COLO668 (cell line): ENCODE data around the gene PTPRK.

ENCODE experiments used
- DNase-seq: peaks from one replicate; lab custom pipeline; 2025; ENCODE audit not compliant: unreplicated experiment; lab: John Stamatoyannopoulos, UW

The PTPRK gene

GRCh38 chr6:128252341-128253176 is 267.8 kb downstream of the PTPRK start:
- DNase-seq, result no peak

GRCh38 chr6:128251445-128252340 is 268.7 kb downstream of the PTPRK start:
- DNase-seq, result no peak

- DNase-seq, result no peak
Observed at GRCh38 chr6:128250370-128251070, 269.9 kb downstream of the PTPRK start.

DNA sequence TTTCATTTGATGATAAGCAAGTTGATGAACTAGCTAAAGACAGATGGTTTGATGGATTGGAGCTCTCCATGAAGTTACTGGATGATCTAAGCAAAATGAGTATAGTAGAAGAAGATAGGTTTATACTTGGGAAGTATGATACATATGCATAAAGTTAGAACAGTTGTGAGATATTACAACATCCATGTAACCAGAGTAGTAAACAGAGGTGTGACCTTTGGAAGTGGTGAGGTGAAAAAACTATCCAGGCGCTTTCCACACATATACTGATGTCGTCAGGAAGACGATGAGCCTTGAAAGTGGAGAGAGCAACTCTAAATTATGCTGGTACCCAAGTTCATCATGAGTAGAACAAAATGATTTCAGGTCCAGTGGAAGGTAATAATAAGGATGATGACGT is 271.0 kb downstream of the PTPRK start:
- DNase-seq, result no peak

- DNase-seq, result no peak
Observed at GRCh38 chr6:128246472-128247260, 273.7 kb downstream of the PTPRK start.

DNA sequence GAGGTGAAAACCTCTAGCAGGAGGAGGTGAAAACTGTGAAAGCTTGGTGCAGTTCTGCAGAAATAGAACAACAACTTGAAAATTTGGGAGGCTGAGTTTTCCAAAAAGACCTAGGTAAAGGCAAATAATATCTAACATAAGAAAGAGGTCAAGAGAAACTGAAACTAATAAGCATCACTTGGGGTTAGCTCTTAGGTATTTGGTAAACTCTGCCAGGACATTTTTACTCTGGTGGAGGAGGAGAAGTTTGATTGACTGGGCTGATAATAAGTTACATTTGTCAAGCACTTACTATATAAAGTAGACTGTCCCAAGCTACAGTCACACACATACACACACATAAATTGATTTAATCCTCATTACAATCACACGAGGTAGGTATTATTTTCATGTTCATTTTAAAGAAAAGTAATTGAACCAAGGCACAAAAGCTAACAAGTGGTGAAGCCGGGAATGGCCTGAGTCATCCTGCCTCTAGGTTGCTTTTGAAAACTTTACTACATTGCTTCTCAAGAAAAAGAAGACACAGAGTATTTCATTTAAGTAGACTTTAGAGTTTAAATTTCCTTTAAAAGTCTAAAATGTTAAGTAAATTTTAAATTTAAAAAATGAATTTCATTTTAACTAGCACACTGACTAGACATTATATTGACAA is 275.5 kb downstream of the PTPRK start:
- DNase-seq, result no peak

DNA sequence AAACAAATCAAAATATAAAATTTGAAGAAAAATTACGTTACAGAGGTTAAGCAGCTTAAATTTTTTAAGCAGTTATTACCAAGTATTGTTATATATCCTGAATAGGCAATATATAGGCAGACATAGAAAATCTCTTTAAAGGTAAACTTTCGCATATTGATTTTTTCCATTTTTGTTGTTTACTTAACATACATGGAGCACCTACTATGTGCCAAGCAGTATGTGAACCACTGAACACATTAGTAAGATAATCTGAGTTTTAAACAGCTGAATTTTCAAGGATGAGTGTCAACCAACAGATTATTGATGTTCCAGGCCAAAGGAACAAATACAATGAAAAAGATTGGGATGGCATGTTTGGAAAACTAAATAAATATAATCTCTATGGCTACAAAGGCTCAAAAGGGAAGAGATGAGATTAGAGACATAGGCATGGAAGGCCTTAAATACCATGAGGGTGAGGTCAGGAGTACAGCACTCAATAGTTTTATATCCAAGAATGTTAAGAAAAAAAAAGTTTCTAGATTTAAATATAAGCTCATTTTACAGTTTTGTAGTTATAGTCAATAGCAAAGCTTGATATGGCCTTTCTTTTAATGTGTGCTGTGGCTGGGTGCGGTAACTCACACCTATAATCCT is 277.5 kb downstream of the PTPRK start:
- no peak for DNase-seq

DNA sequence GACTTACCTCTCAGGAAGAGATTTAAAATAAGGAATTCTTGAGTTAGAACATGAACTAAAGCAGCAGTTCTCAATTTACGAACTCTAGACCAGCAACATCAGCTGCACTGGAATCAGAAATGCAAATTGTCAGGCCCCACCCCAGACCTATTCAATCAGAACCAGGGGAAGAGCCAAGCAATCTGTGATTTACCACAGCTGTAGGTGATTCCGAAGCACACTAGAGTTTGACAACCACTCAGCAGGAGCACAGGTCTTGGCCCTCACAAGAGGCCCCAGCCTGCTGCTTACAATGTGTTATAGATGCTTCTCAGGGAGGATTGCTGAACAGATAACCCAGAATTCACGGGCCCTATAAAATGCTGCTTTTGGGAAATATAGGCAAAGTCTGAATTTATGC is 279.2 kb downstream of the PTPRK start:
- DNase-seq, result no peak

DNA sequence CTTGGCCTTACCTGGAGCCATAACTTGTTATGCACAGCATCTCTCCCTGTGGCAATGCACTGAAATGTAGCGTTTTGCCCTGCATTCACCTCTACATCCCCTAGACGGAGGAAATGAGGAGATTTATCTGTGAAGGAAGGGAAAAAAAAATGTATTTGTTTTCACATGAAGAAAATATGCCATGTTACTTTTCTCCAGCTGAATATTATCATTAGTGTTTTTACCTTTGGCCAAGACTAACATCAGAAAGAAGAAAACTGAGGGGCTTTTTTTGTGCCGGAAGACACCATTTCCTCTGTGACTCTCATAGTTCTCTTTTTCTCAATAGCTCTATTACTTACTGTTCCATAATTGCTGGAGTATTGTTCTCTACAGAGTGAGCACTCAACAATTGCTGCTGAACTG is 280.4 kb downstream of the PTPRK start:
- DNase-seq, result no peak

DNA sequence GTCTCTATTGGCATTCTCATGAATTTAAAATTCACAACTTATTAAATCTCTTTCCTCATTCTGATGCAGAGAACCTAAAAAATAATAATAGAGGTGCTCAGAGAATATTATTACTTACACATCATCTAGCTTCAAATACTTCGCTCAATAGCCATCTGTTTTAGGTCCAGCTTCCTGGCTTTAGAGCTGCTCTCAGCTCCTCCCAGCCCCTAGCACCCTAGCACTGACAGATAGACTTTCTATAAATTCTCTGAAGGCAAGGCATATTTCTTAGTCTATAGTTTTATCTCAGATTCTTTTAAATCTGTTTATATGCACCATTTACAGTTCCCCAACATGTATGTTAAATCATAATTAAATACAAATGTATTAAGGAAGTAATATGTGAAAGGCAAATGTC is 281.3 kb downstream of the PTPRK start:
- no peak for DNase-seq

- no peak for DNase-seq
Observed at GRCh38 chr6:128238225-128238624, 282.2 kb downstream of the PTPRK start.

DNA sequence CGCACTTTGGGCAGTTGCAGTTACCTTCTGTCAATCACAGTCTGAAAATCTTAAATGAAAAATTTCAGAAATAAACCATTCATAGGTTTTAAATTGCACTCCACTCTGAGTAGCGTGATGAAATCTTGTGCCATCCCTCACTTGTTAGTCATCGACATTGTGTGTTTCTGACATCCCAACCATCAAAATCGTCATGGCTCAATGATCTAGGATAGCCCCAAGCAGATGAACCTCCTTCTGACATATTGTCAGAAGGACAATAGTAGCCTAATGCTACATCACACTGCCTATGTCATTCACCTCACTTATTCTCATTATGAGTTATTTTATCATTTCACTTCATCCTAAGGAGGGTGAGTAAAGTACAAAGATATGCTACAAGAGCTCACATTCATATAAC is 284.8 kb downstream of the PTPRK start:
- DNase-seq, result no peak

- no peak for DNase-seq
Observed at GRCh38 chr6:128233531-128233930, 286.9 kb downstream of the PTPRK start.

- no peak for DNase-seq
Observed at GRCh38 chr6:128230267-128230989, 290.0 kb downstream of the PTPRK start.

DNA sequence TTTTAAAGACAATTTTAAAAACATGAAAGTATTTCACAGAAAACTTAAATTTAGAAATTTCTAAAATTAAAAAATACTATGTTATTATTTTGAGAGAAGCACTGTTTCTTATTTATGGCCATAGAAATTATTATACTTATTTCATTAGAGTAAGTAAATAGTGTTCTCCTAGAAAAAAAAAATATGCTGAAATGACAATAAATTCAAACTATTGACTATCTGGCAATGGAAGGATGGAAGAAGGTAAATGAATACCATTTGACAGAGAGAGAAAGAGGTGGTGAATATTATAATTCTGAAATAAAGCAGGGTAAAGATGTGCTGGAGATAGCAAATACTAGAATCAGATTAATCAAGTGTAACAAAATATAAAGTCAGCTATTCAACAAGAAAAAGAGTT is 294.8 kb downstream of the PTPRK start:
- no peak for DNase-seq

GRCh38 chr6:128216917-128217316 is 303.5 kb downstream of the PTPRK start:
- DNase-seq, result no peak

DNA sequence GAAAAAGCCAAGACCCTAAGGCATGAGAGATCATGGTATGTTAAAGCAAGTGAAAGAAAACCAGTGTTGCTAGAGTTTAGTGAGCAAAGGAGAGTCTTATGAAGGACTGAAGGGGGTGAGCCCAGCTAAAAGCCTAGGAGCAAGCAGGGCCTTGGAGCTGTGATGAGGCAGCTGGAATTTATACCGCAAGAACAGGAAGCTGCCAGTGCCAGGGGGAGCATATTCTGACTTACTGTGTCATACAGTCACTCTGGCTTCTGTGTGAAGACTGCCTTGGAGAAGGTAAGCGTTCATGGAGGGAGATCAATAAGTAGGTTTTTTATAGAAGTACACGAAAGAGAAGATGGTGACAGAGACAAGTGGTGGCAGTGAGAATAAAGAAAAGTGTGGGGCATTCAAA is 310.6 kb downstream of the PTPRK start:
- DNase-seq, result no peak

- DNase-seq, result no peak
Observed at GRCh38 chr6:128208851-128209580, 311.4 kb downstream of the PTPRK start.
